Hepatocyte (in vitro differentiated cells): ENCODE data around the gene QDPR.

Source experiments
- CTCF ChIP-seq: fragments of 200-600 bp; sonication (generic); IDR thresholded peaks from 2 replicates; pipeline ENCODE4 v1.5.1; 2016; ENCODE audit warnings: antibody characterized with exemption, mild to moderate bottlenecking; ENCODE audit not compliant: poor library complexity
- EZH2 ChIP-seq: fragments of 200-600 bp; sonication (generic); IDR thresholded peaks from 2 replicates; pipeline ENCODE4 v1.6.1; 2016; ENCODE audit warnings: antibody characterized with exemption, mild to moderate bottlenecking, borderline replicate concordance

- TF ChIP-seq EZH2: no peak
- no peak for TF ChIP-seq CTCF
Measured at GRCh38 chr4:17515445-17516407, 3.8 kb upstream of the QDPR start.
